Neural cell (in vitro differentiated cells): ENCODE results near the gene PTTG1IP. TPM values are rescaled to one million over a fixed set of nuclear protein-coding genes. Genes with fewer than 3 reads are reported as not detected.

ENCODE experiments used
- H2AFZ ChIP-seq: fragments of 200-600, 300-800 bp; sonication (generic), shearing (Covaris generic); 2 replicates; pipeline ENCODE4 v1.6.0; 2014; ENCODE audit warnings: low read depth, mild to moderate bottlenecking, antibody characterized with exemption, low read length, moderate library complexity
- H3F3A ChIP-seq: fragments of 200-600 bp; shearing (Covaris generic); 2 replicates; pipeline ENCODE4 v1.6.1; 2016; ENCODE audit warnings: mild to moderate bottlenecking, moderate library complexity, mixed read lengths, antibody characterized with exemption, low read length; ENCODE audit not compliant: insufficient read depth, poor library complexity, severe bottlenecking
- H3K27ac ChIP-seq: fragments of 200-600, 300-800 bp; sonication (generic), shearing (Covaris generic); 2 replicates; pipeline ENCODE4 v1.5.1; 2014; ENCODE audit warnings: mild to moderate bottlenecking, low read length, moderate library complexity
- H3K27me3 ChIP-seq: fragments of 300-800, 200-600 bp; sonication (generic), shearing (Covaris generic); 2 replicates; pipeline ENCODE4 v1.6.0; 2014; ENCODE audit warnings: mild to moderate bottlenecking, low read depth, low read length, moderate library complexity; ENCODE audit not compliant: insufficient read depth
- H3K36me3 ChIP-seq: fragments of 300-800, 200-600 bp; sonication (generic), shearing (Covaris generic); 2 replicates; pipeline ENCODE4 v1.5.1; 2014; ENCODE audit warnings: mild to moderate bottlenecking, antibody characterized with exemption, low read length, moderate library complexity; ENCODE audit not compliant: insufficient read depth
- H3K4me2 ChIP-seq: fragments of 300-800, 200-600 bp; sonication (generic), shearing (Covaris generic); 2 replicates; pipeline ENCODE4 v1.6.0; 2014; ENCODE audit warnings: mild to moderate bottlenecking, low read length
- H3K4me3 ChIP-seq: fragments of 300-800, 200-600 bp; sonication (generic), shearing (Covaris generic); 2 replicates; pipeline ENCODE4 v1.5.1; 2014; ENCODE audit warnings: mild to moderate bottlenecking, low read length, moderate library complexity
- H3K79me2 ChIP-seq: fragments of 200-600 bp; shearing (Covaris generic); replicated peaks from 2 replicates; pipeline ENCODE4 v1.6.0; 2014; ENCODE audit warnings: mild to moderate bottlenecking, low read length, moderate library complexity; ENCODE audit not compliant: insufficient read depth
- H3K9ac ChIP-seq: fragments of 300-800, 200-600 bp; sonication (generic), shearing (Covaris generic); 2 replicates; pipeline ENCODE4 v1.6.1; 2016; ENCODE audit warnings: mild to moderate bottlenecking, low read length, mixed read lengths
- H3K9me2 ChIP-seq: fragments of 200-600 bp; shearing (Covaris generic); 2 replicates; pipeline ENCODE4 v1.6.1; 2016; ENCODE audit warnings: mild to moderate bottlenecking, low read length, mixed read lengths; ENCODE audit not compliant: insufficient read depth
- H3K9me3 ChIP-seq: fragments of 200-600, 300-800 bp; sonication (generic), shearing (Covaris generic); 2 replicates; pipeline ENCODE4 v1.6.1; 2016; ENCODE audit warnings: mild to moderate bottlenecking, mixed run types, low read length, moderate library complexity, mixed read lengths
- H4K20me1 ChIP-seq: fragments of 200-600 bp; shearing (Covaris generic); 2 replicates; pipeline ENCODE4 v1.6.1; 2016; ENCODE audit warnings: mild to moderate bottlenecking, mixed run types; ENCODE audit not compliant: insufficient read depth
- CTCF ChIP-seq: fragments of 450-650 bp; IDR thresholded peaks from 2 replicates; pipeline ENCODE4 v1.5.1; 2014; ENCODE audit warnings: antibody characterized with exemption, mild to moderate bottlenecking, moderate library complexity; ENCODE audit not compliant: poor library complexity, severe bottlenecking
- EP300 ChIP-seq: fragments of 450-650 bp; conservative IDR thresholded peaks from 2 replicates; pipeline ENCODE4 v1.6.1; 2014; ENCODE audit warnings: antibody characterized with exemption, mild to moderate bottlenecking, moderate library complexity; ENCODE audit not compliant: poor library complexity, severe bottlenecking
- EZH2 ChIP-seq: fragments of 200-600, 300-800 bp; shearing (Covaris generic), sonication (generic); IDR thresholded peaks from 2 replicates; pipeline ENCODE4 v1.6.1; 2014; ENCODE audit warnings: antibody characterized with exemption, low read length, borderline replicate concordance, mild to moderate bottlenecking; ENCODE audit not compliant: insufficient read depth, poor library complexity, severe bottlenecking
- MXI1 ChIP-seq: fragments of 450-650 bp; conservative IDR thresholded peaks from 2 replicates; pipeline ENCODE4 v1.6.1; 2014; ENCODE audit warnings: antibody characterized with exemption, mild to moderate bottlenecking; ENCODE audit not compliant: poor library complexity, severe bottlenecking
- POLR2AphosphoS5 ChIP-seq: IDR thresholded peaks from 2 replicates; pipeline ENCODE4 v1.6.1; 2012
- RAD21 ChIP-seq: fragments of 450-650 bp; conservative IDR thresholded peaks from 2 replicates; pipeline ENCODE4 v1.6.1; 2014; ENCODE audit warnings: antibody characterized with exemption, mild to moderate bottlenecking, moderate library complexity
- REST ChIP-seq: IDR thresholded peaks from 2 replicates; pipeline ENCODE4 v1.6.1; 2012; ENCODE audit warnings: borderline replicate concordance
- SMC3 ChIP-seq: fragments of 450-650 bp; conservative IDR thresholded peaks from 2 replicates; pipeline ENCODE4 v1.6.1; 2014; ENCODE audit warnings: antibody characterized with exemption, mild to moderate bottlenecking, moderate library complexity; ENCODE audit not compliant: poor library complexity
- TAF1 ChIP-seq: IDR thresholded peaks from 2 replicates; pipeline ENCODE4 v1.6.1; 2012; ENCODE audit warnings: low read depth
- polyA plus RNA-seq: library from polyadenylated mRNA; depleted of rRNA; stranded (reverse); fragments of >200 nt; gene quantifications from 2 replicates; pipeline ENCODE4 v1.2.3, GENCODE V29; 2014

PTTG1IP gene
- polyA plus RNA-seq, 1 donor from 2014 or later = 152 TPM

- no peak overlapping the region for H3K4me3 ChIP-seq
- H3K27me3 ChIP-seq = no peaks in the 10 kb centered on the region
- no peak overlapping the region for H3K27ac ChIP-seq
- H3K36me3 ChIP-seq = no peaks in the 10 kb centered on the region
- H3K79me2 ChIP-seq = no peaks in the 10 kb centered on the region
- no peak overlapping the region for H3K4me2 ChIP-seq
- H2AFZ ChIP-seq = no peak overlapping the region
- no peak for TF ChIP-seq CTCF
- TF ChIP-seq TAF1 = no peak
- TF ChIP-seq RAD21 = no peak
- TF ChIP-seq EZH2 = no peak
- no peak for TF ChIP-seq SMC3
- no peak for TF ChIP-seq POLR2AphosphoS5
- no peak for TF ChIP-seq REST
- H3K9me2 ChIP-seq = no peaks in the 10 kb centered on the region
- H3F3A ChIP-seq = no peaks in the 10 kb centered on the region
- H3K9ac ChIP-seq = no peak overlapping the region
- H3K9me3 ChIP-seq = no peaks in the 10 kb centered on the region
- no peaks in the 10 kb centered on the region for H4K20me1 ChIP-seq
Observed at GRCh38 chr21:44813149-44813548, 60.3 kb downstream of the PTTG1IP start.

GRCh38 chr21:44812640-44813039, 60.9 kb downstream of the PTTG1IP start:
- H4K20me1 ChIP-seq = no peaks in the 10 kb centered on the region
- H3K79me2 ChIP-seq = no peaks in the 10 kb centered on the region

More at GRCh38 chr21:44812640-44813039, 60.9 kb downstream of the PTTG1IP start:
- TF ChIP-seq TAF1 (no peak), CTCF (no peak), POLR2AphosphoS5 (no peak), MXI1 (no peak), SMC3 (no peak), EZH2 (no peak), EP300 (no peak), RAD21 (no peak), REST (no peak)
- Histone ChIP-seq H3K36me3 (no peaks in the 10 kb centered on the region), H3F3A (no peaks in the 10 kb centered on the region), H3K9me2 (no peaks in the 10 kb centered on the region), H3K4me2 (no peak overlapping the region), H3K27ac (no peak overlapping the region), H3K4me3 (no peak overlapping the region), H3K9ac (no peak overlapping the region), H3K27me3 (no peaks in the 10 kb centered on the region), H3K9me3 (no peaks in the 10 kb centered on the region), H2AFZ (no peak overlapping the region)
